ENCODE results near the gene HOXA9. TPM values are rescaled to one million over a fixed set of nuclear protein-coding genes. Genes with fewer than 3 reads are reported as not detected.

Gene HOXA9
- total RNA-seq, 2 experiments from 2014 or later, result not detected

- no peak for DNase-seq (ENCODE audit: low spot score)
- Histone ChIP-seq H3K4me3 (ENCODE audit: low read depth, low read length, poor library complexity, severe bottlenecking) (no peak overlapping the region), H4K20me1 (ENCODE audit: insufficient read depth, low read length) (no peaks in the 10 kb centered on the region), H3K9me3 (ENCODE audit: low read length) (no peaks in the 10 kb centered on the region), H3K9me2 (ENCODE audit: insufficient read depth, low read length) (no peaks in the 10 kb centered on the region), H3K36me3 (ENCODE audit: insufficient read depth, low read length) (no peaks in the 10 kb centered on the region), H3K27ac (ENCODE audit: low read depth, low read length, poor library complexity, severe bottlenecking) (no peak overlapping the region), H3K79me2 (ENCODE audit: insufficient read depth, low read depth, low read length) (no peaks in the 10 kb centered on the region), H2AFZ (ENCODE audit: low read length) (no peak overlapping the region), H3K4me2 (ENCODE audit: low read length) (no peak overlapping the region), H3K4me1 (ENCODE audit: insufficient read depth, low read length, poor library complexity, severe bottlenecking) (peaks cover 4% of the 10 kb centered on the region)
- no TSS peak for BruUV-seq (replicated peaks)
- intact Hi-C loops (cut with micrococcal nuclease; ENCODE audit: unreplicated experiment), result no loop called here
- ChIA-PET POLR2A (interaction anchor here (0.6 kb wide), 1 partner anchor 86 kb away, joined by 8 read pairs; no protein-coding TSS in a partner anchor), CTCF (ENCODE audit: unreplicated experiment) (no interaction called here)
- TF ChIP-seq, protein P1, sequence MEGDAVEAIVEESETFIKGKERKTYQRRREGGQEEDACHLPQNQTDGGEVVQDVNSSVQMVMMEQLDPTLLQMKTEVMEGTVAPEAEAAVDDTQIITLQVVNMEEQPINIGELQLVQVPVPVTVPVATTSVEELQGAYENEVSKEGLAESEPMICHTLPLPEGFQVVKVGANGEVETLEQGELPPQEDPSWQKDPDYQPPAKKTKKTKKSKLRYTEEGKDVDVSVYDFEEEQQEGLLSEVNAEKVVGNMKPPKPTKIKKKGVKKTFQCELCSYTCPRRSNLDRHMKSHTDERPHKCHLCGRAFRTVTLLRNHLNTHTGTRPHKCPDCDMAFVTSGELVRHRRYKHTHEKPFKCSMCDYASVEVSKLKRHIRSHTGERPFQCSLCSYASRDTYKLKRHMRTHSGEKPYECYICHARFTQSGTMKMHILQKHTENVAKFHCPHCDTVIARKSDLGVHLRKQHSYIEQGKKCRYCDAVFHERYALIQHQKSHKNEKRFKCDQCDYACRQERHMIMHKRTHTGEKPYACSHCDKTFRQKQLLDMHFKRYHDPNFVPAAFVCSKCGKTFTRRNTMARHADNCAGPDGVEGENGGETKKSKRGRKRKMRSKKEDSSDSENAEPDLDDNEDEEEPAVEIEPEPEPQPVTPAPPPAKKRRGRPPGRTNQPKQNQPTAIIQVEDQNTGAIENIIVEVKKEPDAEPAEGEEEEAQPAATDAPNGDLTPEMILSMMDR (conservative IDR thresholded peaks at IDR 0.05; ENCODE audit: low read length), result no peak
- no peak for TF ChIP-seq EZH2phosphoT487 (IDR thresholded peaks at IDR 0.05; ENCODE audit: borderline replicate concordance, low read depth, low read length)
Observed at GRCh38 chr7:27132978-27133377, 32.4 kb downstream of the HOXA9 start.

DNA sequence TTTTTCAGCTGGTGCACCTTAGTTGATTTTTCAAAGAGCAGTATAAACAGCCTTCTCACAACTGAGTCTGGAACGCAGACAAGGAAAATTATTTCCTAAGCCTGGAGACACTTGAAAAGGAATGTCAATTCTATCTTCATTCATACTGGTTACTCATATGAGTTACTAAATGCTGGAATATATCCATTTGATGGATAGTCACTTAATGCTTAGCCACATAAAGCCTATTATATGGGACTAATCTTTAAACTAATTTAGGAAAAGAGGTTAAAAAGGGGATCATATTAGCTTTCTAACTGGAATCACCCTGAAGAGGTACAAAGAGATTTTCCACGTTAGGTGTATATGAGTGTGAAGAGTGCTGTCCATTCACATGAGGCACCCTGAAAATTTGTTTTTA, 33.1 kb downstream of the HOXA9 start:
- no peak overlapping the region for H3K27ac ChIP-seq (ENCODE audit: low read depth, low read length, poor library complexity, severe bottlenecking)
- no peak for DNase-seq (ENCODE audit: low spot score)
- H3K9me3 ChIP-seq (ENCODE audit: low read length), result no peaks in the 10 kb centered on the region
- H3K79me2 ChIP-seq (ENCODE audit: insufficient read depth, low read depth, low read length), result no peaks in the 10 kb centered on the region
- H3K9me2 ChIP-seq (ENCODE audit: insufficient read depth, low read length), result no peaks in the 10 kb centered on the region
- peaks cover 4% of the 10 kb centered on the region for H3K4me1 ChIP-seq (ENCODE audit: insufficient read depth, low read length, poor library complexity, severe bottlenecking)
- CTCF ChIA-PET (ENCODE audit: unreplicated experiment), result no interaction called here
- BruUV-seq (replicated peaks), result no TSS peak
- no peak overlapping the region for H2AFZ ChIP-seq (ENCODE audit: low read length)
- no peaks in the 10 kb centered on the region for H3K36me3 ChIP-seq (ENCODE audit: insufficient read depth, low read length)
- H3K4me2 ChIP-seq (ENCODE audit: low read length), result no peak overlapping the region
- TF ChIP-seq EZH2phosphoT487 (IDR thresholded peaks at IDR 0.05; ENCODE audit: borderline replicate concordance, low read depth, low read length), result no peak
- TF ChIP-seq, protein P1 (conservative IDR thresholded peaks at IDR 0.05; ENCODE audit: low read length), result no peak
- no peaks in the 10 kb centered on the region; the same call in 1 of the 2 replicates for H4K20me1 ChIP-seq (ENCODE audit: insufficient read depth, low read length)
- intact Hi-C loops (cut with micrococcal nuclease; ENCODE audit: unreplicated experiment), result no loop called here
- no peak overlapping the region for H3K4me3 ChIP-seq (ENCODE audit: low read depth, low read length, poor library complexity, severe bottlenecking)
- POLR2A ChIA-PET, result interaction anchor here (0.6 to 1.0 kb wide), 2 partner anchors 10 to 85 kb away, joined by 3 to 8 read pairs; no protein-coding TSS in a partner anchor

- DNase-seq (ENCODE audit: low spot score), result no peak
- Histone ChIP-seq H3K9me3 (ENCODE audit: low read length) (no peaks in the 10 kb centered on the region), H3K4me1 (ENCODE audit: insufficient read depth, low read length, poor library complexity, severe bottlenecking) (peaks cover 4% of the 10 kb centered on the region), H3K27ac (ENCODE audit: low read depth, low read length, poor library complexity, severe bottlenecking) (peak overlapping the region; percentile 14), H4K20me1 (ENCODE audit: insufficient read depth, low read length) (no peaks in the 10 kb centered on the region; the same call in 1 of the 2 replicates), H2AFZ (ENCODE audit: low read length) (peak overlapping the region; percentile 79), H3K4me3 (ENCODE audit: low read depth, low read length, poor library complexity, severe bottlenecking) (peak overlapping the region; percentile 76), H3K79me2 (ENCODE audit: insufficient read depth, low read depth, low read length) (no peaks in the 10 kb centered on the region), H3K9me2 (ENCODE audit: insufficient read depth, low read length) (no peaks in the 10 kb centered on the region), H3K36me3 (ENCODE audit: insufficient read depth, low read length) (no peaks in the 10 kb centered on the region), H3K4me2 (ENCODE audit: low read length) (peak overlapping the region; percentile 74)
- TF ChIP-seq, protein P1 (conservative IDR thresholded peaks at IDR 0.05; ENCODE audit: low read length), result no peak
- no peak for TF ChIP-seq EZH2phosphoT487 (IDR thresholded peaks at IDR 0.05; ENCODE audit: borderline replicate concordance, low read depth, low read length)
- ChIA-PET POLR2A (interaction anchor here (0.6 to 1.5 kb wide), 9 partner anchors 10 to 449 kb away, joined by 3 to 11 read pairs (median 3); no protein-coding TSS in a partner anchor), CTCF (ENCODE audit: unreplicated experiment) (interaction anchor here (1.8 kb wide), 1 partner anchor 19 kb away, joined by 5 read pairs; no protein-coding TSS in a partner anchor)
- no TSS peak for BruUV-seq (replicated peaks)
- intact Hi-C loops (cut with micrococcal nuclease; ENCODE audit: unreplicated experiment), result no loop called here
Observed at GRCh38 chr7:27131390-27131819, 33.9 kb downstream of the HOXA9 start.

Measured in OCI-LY7 (cell line).